Transverse colon (tissue), 4 donors: ENCODE data around the gene ANKRD24.

Experiments
- CTCF ChIP-seq, 5 experiments: fragments of 200-600 bp in 3 of 5; fragments of 450-650 bp in 2 of 5; sonication (generic) in 3 of 5; IDR thresholded peaks; 1 replicate in 2 of 5; 2 replicates in 3 of 5; pipeline ENCODE4 v1.5.1; 2016 to 2017; ENCODE audit warnings: antibody characterized with exemption in 5 of 5, inconsistent platforms in 3 of 5, mild to moderate bottlenecking in 2 of 5, moderate library complexity in 1 of 5
- EP300 ChIP-seq: sonication (generic); formaldehyde crosslinking; IDR thresholded peaks from one replicate; pipeline ENCODE4 v1.6.1; 2017; ENCODE audit warnings: antibody characterized with exemption, low read depth
- POLR2A ChIP-seq: fragments of 450-650 bp; IDR thresholded peaks from one replicate; pipeline ENCODE4 v1.6.1; 2016; ENCODE audit warnings: antibody characterized with exemption, mild to moderate bottlenecking, moderate library complexity
- POLR2AphosphoS5 ChIP-seq, 3 donors: sonication (generic); formaldehyde crosslinking; IDR thresholded peaks; one replicate each; pipeline ENCODE4 v1.6.1; 2016; ENCODE audit warnings: antibody characterized with exemption in 3 of 3

- TF ChIP-seq CTCF (IDR thresholded peaks at IDR 0.05) (no peak), POLR2AphosphoS5 (IDR thresholded peaks at IDR 0.05) (no peak), POLR2A (no peak), EP300 (no peak)
Measured at GRCh38 chr19:4216846-4217245, 34.4 kb downstream of the ANKRD24 start.
